ENCODE measurements around the gene PRKCQ.

GRCh38 chr10:6601246-6601805 lies 21.2 kb upstream of the PRKCQ start:
- TF ChIP-seq, protein P1, sequence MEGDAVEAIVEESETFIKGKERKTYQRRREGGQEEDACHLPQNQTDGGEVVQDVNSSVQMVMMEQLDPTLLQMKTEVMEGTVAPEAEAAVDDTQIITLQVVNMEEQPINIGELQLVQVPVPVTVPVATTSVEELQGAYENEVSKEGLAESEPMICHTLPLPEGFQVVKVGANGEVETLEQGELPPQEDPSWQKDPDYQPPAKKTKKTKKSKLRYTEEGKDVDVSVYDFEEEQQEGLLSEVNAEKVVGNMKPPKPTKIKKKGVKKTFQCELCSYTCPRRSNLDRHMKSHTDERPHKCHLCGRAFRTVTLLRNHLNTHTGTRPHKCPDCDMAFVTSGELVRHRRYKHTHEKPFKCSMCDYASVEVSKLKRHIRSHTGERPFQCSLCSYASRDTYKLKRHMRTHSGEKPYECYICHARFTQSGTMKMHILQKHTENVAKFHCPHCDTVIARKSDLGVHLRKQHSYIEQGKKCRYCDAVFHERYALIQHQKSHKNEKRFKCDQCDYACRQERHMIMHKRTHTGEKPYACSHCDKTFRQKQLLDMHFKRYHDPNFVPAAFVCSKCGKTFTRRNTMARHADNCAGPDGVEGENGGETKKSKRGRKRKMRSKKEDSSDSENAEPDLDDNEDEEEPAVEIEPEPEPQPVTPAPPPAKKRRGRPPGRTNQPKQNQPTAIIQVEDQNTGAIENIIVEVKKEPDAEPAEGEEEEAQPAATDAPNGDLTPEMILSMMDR (conservative IDR thresholded peaks at IDR 0.05) = no peak
- no peak for TF ChIP-seq EZH2 (IDR thresholded peaks at IDR 0.05; ENCODE audit: low read depth)
